Heart left ventricle (tissue), 13 donors: Measurements from ENCODE around the gene DSCAML1.

Source experiments
- CTCF ChIP-seq, 12 donors: fragments of 200-600 bp; sonication (generic) in 4 of 12; IDR thresholded peaks; one replicate each; pipeline versions ENCODE4 v1.5.0 to v1.8.0; 2018 to 2022; ENCODE audit warnings: antibody characterized with exemption in 12 of 12, mild to moderate bottlenecking in 5 of 12
- POLR2A ChIP-seq, 2 donors: fragments of 450-650 bp; IDR thresholded peaks; one replicate each; pipeline ENCODE4 v1.6.1; 2017; ENCODE audit warnings: antibody characterized with exemption in 2 of 2, mild to moderate bottlenecking in 2 of 2, moderate library complexity in 2 of 2
- donor health status: ischemic (EF 13 %, LVEDD 7.1; RV severe dilation, severe dysfunction).
- donor health status: DM: no; HTN: yes; CAD: no.
- donor health status: DM: no; HTN: no; CAD: no.
- donor health status: ischemic (EF 25% LVEDD 6.9; RV normal size, moderate dysfunction).
- donor health status: ischemic (EF 25% LVEDD 5.7; RV mildly dilated, moderate dysfunction).
- donor health status: ischemic (EF 35%, LVEDD 5.7; RV mildly dilated, moderate dysfunction).
- donor health status: nonischemic (EF 11% LVEDD 7.7; RV severe dilation, severe dysfunction).
- donor health status: DM: yes; HTN: yes; CAD: no.
- donor health status: PGD.
- donor health status: ischemic (EF 29% LVEDD 5.4; RV normal size, mild dysfunction).
- donor health status: nonischemic (EF 23%, LVEDD 6.1; RV moderate dilation, normal function).

GRCh38 chr11:117594721-117595120, 202.3 kb downstream of the DSCAML1 start:
- TF ChIP-seq CTCF (IDR thresholded peaks at IDR 0.05) = no peak
- no peak for TF ChIP-seq POLR2A (IDR thresholded peaks at IDR 0.05)
